ENCODE data around the gene HMOX1. TPM values are rescaled to one million over a fixed set of nuclear protein-coding genes. Genes with fewer than 3 reads are reported as not detected.
A peak's percentile ranks its signal among the peaks of the same experiment; 100 is the strongest.
"Not testable (repeated sequence)": the region's sequence is repeated elsewhere in the genome, so short reads cannot be mapped to it uniquely, and the experiment has no call there.

Gene HMOX1
- total RNA-seq, 2 donors from 2014 or later, result 31.0 to 50.3 TPM

GRCh38 chr22:35361001-35361558 lies 19.8 kb upstream of the HMOX1 start:
- Histone ChIP-seq H3K9me3 (no peaks in the 10 kb centered on the region), H3K4me3 (no peak overlapping the region), H3K9ac (ENCODE audit: low read depth in 2 of 2, low read length in 2 of 2) (no peak overlapping the region), H3K36me3 (no peaks in the 10 kb centered on the region), H3K27me3 (no peaks in the 10 kb centered on the region), H3K27ac (no peak overlapping the region), H3K4me1 (no peaks in the 10 kb centered on the region)
- DNase-seq, result no peak
- intact Hi-C loops (cut with DNase I), result no loop called here
- TF ChIP-seq, protein P1, sequence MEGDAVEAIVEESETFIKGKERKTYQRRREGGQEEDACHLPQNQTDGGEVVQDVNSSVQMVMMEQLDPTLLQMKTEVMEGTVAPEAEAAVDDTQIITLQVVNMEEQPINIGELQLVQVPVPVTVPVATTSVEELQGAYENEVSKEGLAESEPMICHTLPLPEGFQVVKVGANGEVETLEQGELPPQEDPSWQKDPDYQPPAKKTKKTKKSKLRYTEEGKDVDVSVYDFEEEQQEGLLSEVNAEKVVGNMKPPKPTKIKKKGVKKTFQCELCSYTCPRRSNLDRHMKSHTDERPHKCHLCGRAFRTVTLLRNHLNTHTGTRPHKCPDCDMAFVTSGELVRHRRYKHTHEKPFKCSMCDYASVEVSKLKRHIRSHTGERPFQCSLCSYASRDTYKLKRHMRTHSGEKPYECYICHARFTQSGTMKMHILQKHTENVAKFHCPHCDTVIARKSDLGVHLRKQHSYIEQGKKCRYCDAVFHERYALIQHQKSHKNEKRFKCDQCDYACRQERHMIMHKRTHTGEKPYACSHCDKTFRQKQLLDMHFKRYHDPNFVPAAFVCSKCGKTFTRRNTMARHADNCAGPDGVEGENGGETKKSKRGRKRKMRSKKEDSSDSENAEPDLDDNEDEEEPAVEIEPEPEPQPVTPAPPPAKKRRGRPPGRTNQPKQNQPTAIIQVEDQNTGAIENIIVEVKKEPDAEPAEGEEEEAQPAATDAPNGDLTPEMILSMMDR (IDR thresholded peaks at IDR 0.05), result no peak

GRCh38 chr22:35363566-35364086 lies 17.3 kb upstream of the HMOX1 start:
- no peak overlapping the region for H3K9ac ChIP-seq (ENCODE audit: low read depth in 2 of 2, low read length in 2 of 2)
- intact Hi-C loops (cut with DNase I), result no loop called here
- H3K4me3 ChIP-seq, result no peak overlapping the region
- H3K9me3 ChIP-seq, result no peaks in the 10 kb centered on the region
- no peak overlapping the region for H3K27ac ChIP-seq
- TF ChIP-seq, protein P1 (IDR thresholded peaks at IDR 0.05), result no peak
- no peaks in the 10 kb centered on the region for H3K36me3 ChIP-seq
- H3K27me3 ChIP-seq, result no peaks in the 10 kb centered on the region
- no peak for DNase-seq
- peaks cover 6% of the 10 kb centered on the region for H3K4me1 ChIP-seq

DNA sequence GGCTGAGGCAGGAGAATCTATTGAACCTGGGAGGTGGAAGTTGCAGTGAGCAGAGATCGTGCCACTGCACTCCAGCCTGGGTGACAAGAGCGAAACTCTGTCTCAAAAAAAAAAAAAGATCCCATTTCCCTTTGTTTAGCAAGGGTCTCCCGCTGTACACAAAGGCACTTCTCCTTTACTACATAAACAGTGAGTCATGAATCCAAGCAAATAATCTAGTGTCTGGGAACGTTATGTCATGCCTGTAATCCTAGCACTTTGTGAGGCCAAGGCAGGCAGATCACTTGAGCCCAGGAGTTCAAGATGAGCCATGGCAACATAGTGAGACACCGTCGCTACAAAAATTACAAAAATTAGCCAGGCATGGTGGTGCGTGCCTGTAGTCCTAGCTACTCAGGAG lies 16.7 kb upstream of the HMOX1 start:
- H3K9me3 ChIP-seq; H3K4me1 ChIP-seq; DNase-seq; H3K27ac ChIP-seq; H3K9ac ChIP-seq (ENCODE audit: low read depth in 2 of 2, low read length in 2 of 2); H3K4me3 ChIP-seq; H3K27me3 ChIP-seq; H3K36me3 ChIP-seq; intact Hi-C loops (cut with DNase I): not testable (repeated sequence)

GRCh38 chr22:35367331-35367886 lies 13.5 kb upstream of the HMOX1 start:
- TF ChIP-seq, protein P1 (IDR thresholded peaks at IDR 0.05), result no peak
- peak; percentile 52 for DNase-seq
- Histone ChIP-seq H3K4me3 (no peak overlapping the region), H3K4me1 (peaks cover 6% of the 10 kb centered on the region), H3K27ac (peak overlapping the region; percentile 44), H3K9me3 (no peaks in the 10 kb centered on the region), H3K9ac (ENCODE audit: low read depth in 2 of 2, low read length in 2 of 2) (no peak overlapping the region), H3K27me3 (no peaks in the 10 kb centered on the region), H3K36me3 (no peaks in the 10 kb centered on the region)
- intact Hi-C loops (cut with DNase I), result no loop called here

- Histone ChIP-seq H3K9ac (ENCODE audit: low read depth in 2 of 2, low read length in 2 of 2) (no peak overlapping the region), H3K4me3 (no peak overlapping the region), H3K27me3 (no peaks in the 10 kb centered on the region), H3K27ac (no peak overlapping the region), H3K36me3 (no peaks in the 10 kb centered on the region), H3K9me3 (no peaks in the 10 kb centered on the region), H3K4me1 (peaks cover 6% of the 10 kb centered on the region)
- peak; percentile 68 for DNase-seq
- intact Hi-C loops (cut with DNase I), result no loop called here
- TF ChIP-seq, protein P1 (IDR thresholded peaks at IDR 0.05), result no peak
Observed at GRCh38 chr22:35368386-35368785, 12.5 kb upstream of the HMOX1 start.

- H3K9me3 ChIP-seq, result no peaks in the 10 kb centered on the region
- H3K4me3 ChIP-seq, result no peak overlapping the region
- TF ChIP-seq, protein P1 (IDR thresholded peaks at IDR 0.05), result no peak
- H3K9ac ChIP-seq (ENCODE audit: low read depth in 2 of 2, low read length in 2 of 2), result no peak overlapping the region
- no peak for DNase-seq
- H3K27ac ChIP-seq, result no peak overlapping the region
- no peaks in the 10 kb centered on the region for H3K27me3 ChIP-seq
- H3K4me1 ChIP-seq, result peaks cover 6% of the 10 kb centered on the region
- H3K36me3 ChIP-seq, result no peaks in the 10 kb centered on the region
- intact Hi-C loops (cut with DNase I), result no loop called here
Observed at GRCh38 chr22:35369996-35370395, 10.9 kb upstream of the HMOX1 start.
